A673 (cell line): ENCODE results near the gene CTTNBP2. TPM values are rescaled to one million over a fixed set of nuclear protein-coding genes. Genes with fewer than 3 reads are reported as not detected.

ENCODE experiments used
- BruUV-seq: library from RNA; stranded (reverse); fragments of 400-500 nt; replicated peaks from 2 replicates; lab custom pipeline; 2021; lab: Mats Ljungman, UMichigan
- CTCF ChIA-PET: fragments of 300-600 bp; sonication (Branson Sonifier 250); formaldehyde crosslinking; loops from one replicate; lab custom pipeline; 2022; ENCODE audit warnings: antibody characterized with exemption; lab: Charles Lee
- POLR2A ChIA-PET: fragments of 300-600 bp; sonication (Branson Sonifier 250); formaldehyde crosslinking; loops from one replicate; lab custom pipeline; 2022; ENCODE audit warnings: antibody characterized with exemption; ENCODE audit not compliant: low non-redundant PET; lab: Charles Lee
- DNase-seq: peaks from one replicate; pipeline ENCODE4 v3.0.0-alpha.2; 2015; ENCODE audit warnings: low spot score
- H3K27ac ChIP-seq: fragments of 200-600 bp; sonication (generic); 2 replicates; pipeline ENCODE4 v1.5.1; 2016; ENCODE audit warnings: mixed run types, low read depth, mild to moderate bottlenecking, mixed read lengths, antibody characterized with exemption, low read length; ENCODE audit not compliant: poor library complexity, severe bottlenecking
- H3K27me3 ChIP-seq: fragments of 200-600 bp; sonication (generic); replicated peaks from 2 replicates; pipeline ENCODE4 v1.6.1; 2017; ENCODE audit warnings: mixed run types, low read depth, mild to moderate bottlenecking, mixed read lengths, antibody characterized with exemption, low read length; ENCODE audit not compliant: insufficient read depth, poor library complexity
- H3K36me3 ChIP-seq: fragments of 200-600 bp; sonication (generic); 2 replicates; pipeline ENCODE4 v1.6.1; 2016; ENCODE audit warnings: mixed run types, mild to moderate bottlenecking, mixed read lengths, antibody characterized with exemption, low read length; ENCODE audit not compliant: insufficient read depth, poor library complexity, severe bottlenecking
- H3K4me1 ChIP-seq: fragments of 200-600 bp; sonication (generic); 2 replicates; pipeline ENCODE4 v1.6.1; 2017; ENCODE audit warnings: mixed run types, mild to moderate bottlenecking, mixed read lengths, antibody characterized with exemption, low read length; ENCODE audit not compliant: insufficient read depth, poor library complexity, severe bottlenecking
- H3K4me3 ChIP-seq: fragments of 200-600 bp; sonication (generic); 2 replicates; pipeline ENCODE4 v1.5.1; 2016; ENCODE audit warnings: low read depth, mixed run types, mild to moderate bottlenecking, mixed read lengths, low read length; ENCODE audit not compliant: poor library complexity, severe bottlenecking
- H3K9me3 ChIP-seq: fragments of 200-600 bp; sonication (generic); 2 replicates; pipeline ENCODE4 v1.6.1; 2016; ENCODE audit warnings: mixed run types, low read depth, mild to moderate bottlenecking, mixed read lengths, antibody characterized with exemption, low read length; ENCODE audit not compliant: poor library complexity, severe bottlenecking
- EZH2 ChIP-seq: fragments of 200-600 bp; sonication (generic); IDR thresholded peaks from 2 replicates; pipeline ENCODE4 v1.6.1; 2017; ENCODE audit warnings: borderline replicate concordance, low read depth, mild to moderate bottlenecking, mixed read lengths, antibody characterized with exemption, low read length; ENCODE audit not compliant: poor library complexity, severe bottlenecking
- intact Hi-C: fragments of 100-400 bp; cut with micrococcal nuclease; formaldehyde crosslinking; loops from one replicate; pipeline ENCODE4 v1.10.0; 2022; ENCODE audit not compliant: unreplicated experiment
- total RNA-seq: library from RNA; stranded (reverse); gene quantifications from 2 replicates; pipeline ENCODE4 v1.2.3, GENCODE V29; 2021
- TF ChIP-seq, protein P1 (sequence below): fragments of 300-800, 200-600 bp; sonication (generic); conservative IDR thresholded peaks from 2 replicates; pipeline ENCODE4 v1.5.1; 2017; ENCODE audit warnings: low read depth, mild to moderate bottlenecking, antibody characterized with exemption, low read length, moderate library complexity, mixed read lengths

CTTNBP2 gene
- total RNA-seq, 1 experiment from 2014 or later = 21.8 TPM

DNA sequence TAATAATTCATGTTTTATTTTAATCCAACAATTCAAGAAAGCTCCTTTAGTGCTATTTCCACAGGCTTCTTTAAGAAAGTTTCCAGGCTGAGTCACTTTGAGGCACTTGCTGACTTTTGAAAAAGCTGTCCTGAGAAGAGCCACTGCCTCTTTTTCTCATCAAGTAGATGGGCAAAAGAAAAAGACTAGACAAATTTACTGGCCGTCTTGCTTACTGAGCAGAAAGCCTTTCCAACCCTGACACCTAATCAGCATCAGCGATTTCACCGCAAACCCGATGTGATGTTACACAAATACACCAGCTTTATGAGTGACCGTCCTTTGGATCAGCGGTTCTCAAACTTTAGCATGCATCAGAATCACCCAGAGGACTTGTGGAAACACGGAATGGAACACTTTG lies 24.3 kb downstream of the CTTNBP2 start:
- intact Hi-C loops = no loop called here
- H3K4me1 ChIP-seq = peaks cover 7% of the 10 kb centered on the region
- no peak for TF ChIP-seq EZH2
- TF ChIP-seq, protein P1, sequence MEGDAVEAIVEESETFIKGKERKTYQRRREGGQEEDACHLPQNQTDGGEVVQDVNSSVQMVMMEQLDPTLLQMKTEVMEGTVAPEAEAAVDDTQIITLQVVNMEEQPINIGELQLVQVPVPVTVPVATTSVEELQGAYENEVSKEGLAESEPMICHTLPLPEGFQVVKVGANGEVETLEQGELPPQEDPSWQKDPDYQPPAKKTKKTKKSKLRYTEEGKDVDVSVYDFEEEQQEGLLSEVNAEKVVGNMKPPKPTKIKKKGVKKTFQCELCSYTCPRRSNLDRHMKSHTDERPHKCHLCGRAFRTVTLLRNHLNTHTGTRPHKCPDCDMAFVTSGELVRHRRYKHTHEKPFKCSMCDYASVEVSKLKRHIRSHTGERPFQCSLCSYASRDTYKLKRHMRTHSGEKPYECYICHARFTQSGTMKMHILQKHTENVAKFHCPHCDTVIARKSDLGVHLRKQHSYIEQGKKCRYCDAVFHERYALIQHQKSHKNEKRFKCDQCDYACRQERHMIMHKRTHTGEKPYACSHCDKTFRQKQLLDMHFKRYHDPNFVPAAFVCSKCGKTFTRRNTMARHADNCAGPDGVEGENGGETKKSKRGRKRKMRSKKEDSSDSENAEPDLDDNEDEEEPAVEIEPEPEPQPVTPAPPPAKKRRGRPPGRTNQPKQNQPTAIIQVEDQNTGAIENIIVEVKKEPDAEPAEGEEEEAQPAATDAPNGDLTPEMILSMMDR = no peak
- H3K27ac ChIP-seq = no peak overlapping the region
- H3K9me3 ChIP-seq = peaks cover 5% of the 10 kb centered on the region
- H3K4me3 ChIP-seq = no peak overlapping the region
- H3K27me3 ChIP-seq = no peaks in the 10 kb centered on the region
- DNase-seq = no peak
- ChIA-PET CTCF (no interaction called here), POLR2A (no interaction called here)
- no TSS peak for BruUV-seq
- no peaks in the 10 kb centered on the region for H3K36me3 ChIP-seq

- ChIA-PET CTCF (no interaction called here), POLR2A (no interaction called here)
- no peak for TF ChIP-seq EZH2
- Histone ChIP-seq H3K27me3 (no peaks in the 10 kb centered on the region), H3K27ac (no peak overlapping the region), H3K4me3 (no peak overlapping the region), H3K4me1 (no peaks in the 10 kb centered on the region), H3K9me3 (peaks cover 5% of the 10 kb centered on the region), H3K36me3 (no peaks in the 10 kb centered on the region)
- intact Hi-C loops = no loop called here
- DNase-seq = no peak
- no TSS peak for BruUV-seq
These were observed 28.6 kb downstream of the CTTNBP2 start for GRCh38 chr7:117844678-117845077.

DNA sequence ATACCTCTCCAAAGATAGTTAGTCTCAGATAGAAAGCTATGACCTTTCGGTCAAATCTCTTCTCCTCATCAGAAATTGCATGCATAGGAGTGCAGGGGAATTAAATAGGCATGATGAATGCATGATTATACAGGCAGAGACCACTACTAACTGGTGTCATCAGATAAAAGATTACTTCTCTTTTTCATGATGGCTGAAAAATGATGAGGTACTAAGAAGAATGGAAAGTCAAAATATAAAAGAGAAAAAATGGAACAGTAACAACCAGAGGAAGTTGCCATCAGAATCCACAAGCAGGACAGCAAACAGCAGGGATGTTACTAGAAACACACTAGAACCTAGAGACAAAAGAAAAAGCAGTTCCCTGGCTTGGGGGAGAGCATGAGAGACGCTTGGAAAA lies 31.6 kb downstream of the CTTNBP2 start:
- TF ChIP-seq, protein P1 = no peak
- no peak for TF ChIP-seq EZH2
- no TSS peak for BruUV-seq
- DNase-seq = no peak
- POLR2A ChIA-PET = no interaction called here
- H3K9me3 ChIP-seq = peaks cover 5% of the 10 kb centered on the region
- no peaks in the 10 kb centered on the region for H3K27me3 ChIP-seq
- H3K4me1 ChIP-seq = peaks cover 12% of the 10 kb centered on the region
- H3K36me3 ChIP-seq = no peaks in the 10 kb centered on the region
- no peak overlapping the region for H3K4me3 ChIP-seq
- H3K27ac ChIP-seq = no peak overlapping the region
- intact Hi-C loops = no loop called here
- CTCF ChIA-PET = no interaction called here

GRCh38 chr7:117841011-117841410 lies 32.2 kb downstream of the CTTNBP2 start:
- no peak for DNase-seq
- no TSS peak for BruUV-seq
- Histone ChIP-seq H3K4me3 (no peak overlapping the region), H3K36me3 (no peaks in the 10 kb centered on the region), H3K4me1 (peaks cover 12% of the 10 kb centered on the region), H3K27me3 (no peaks in the 10 kb centered on the region), H3K9me3 (peaks cover 5% of the 10 kb centered on the region), H3K27ac (no peak overlapping the region)
- ChIA-PET POLR2A (no interaction called here), CTCF (interaction anchor here (0.6 kb wide), 1 partner anchor 14 kb away, joined by 7 read pairs; no protein-coding TSS in a partner anchor)
- intact Hi-C loops = no loop called here
- TF ChIP-seq, protein P1 = no peak
- no peak for TF ChIP-seq EZH2
